B cell (primary cell): ENCODE results near the gene PYM1. TPM values are rescaled to one million over a fixed set of nuclear protein-coding genes. Genes with fewer than 3 reads are reported as not detected.

Experiments
- ATAC-seq: fragments of 200-7000 bp; cut with Tn5 transposase; one replicate; pipeline ENCODE4 v1.10.0; 2021; ENCODE audit warnings: low read depth, mild to moderate bottlenecking, moderate number of reproducible peaks, moderate library complexity
- CTCF ChIA-PET: fragments of 350-600 bp; sonication (Branson Sonifier 250); formaldehyde crosslinking; loops from one replicate; lab custom pipeline; 2021; ENCODE audit warnings: antibody characterized with exemption, inconsistent platforms; lab: Charles Lee
- POLR2A ChIA-PET: fragments of 350-600 bp; sonication (Branson Sonifier 250); formaldehyde crosslinking; loops from one replicate; lab custom pipeline; 2021; ENCODE audit warnings: antibody characterized with exemption; lab: Charles Lee
- DNase-seq: peaks from one replicate; pipeline ENCODE4 v3.0.0; 2013
- H2AFZ ChIP-seq: 2 replicates; pipeline ENCODE4 v1.6.1; 2012; ENCODE audit warnings: mild to moderate bottlenecking, low read depth, low read length; ENCODE audit not compliant: insufficient read depth, poor library complexity, severe bottlenecking
- H3K27ac ChIP-seq, 2 donors: 1 replicate in 1 of 2; 2 replicates in 1 of 2; pipeline ENCODE4 v1.5.1; 2012 to 2013; ENCODE audit warnings: low read length in 2 of 2, mild to moderate bottlenecking in 2 of 2, moderate library complexity in 1 of 2
- H3K27me3 ChIP-seq, 4 experiments: fragments of 200-600 bp in 1 of 4; sonication (generic) in 1 of 4; replicated peaks in 1 of 4; 1 replicate in 2 of 4; 2 replicates in 2 of 4; pipeline versions ENCODE4 v1.6.1 to v1.7.0; 2013 to 2016; ENCODE audit warnings: low read length in 3 of 4, mild to moderate bottlenecking in 2 of 4, mixed read lengths in 1 of 4, moderate library complexity in 1 of 4; ENCODE audit not compliant: insufficient read depth in 4 of 4, control insufficient read depth in 3 of 4; ENCODE audit errors: control extremely low read depth in 1 of 4
- H3K36me3 ChIP-seq, 2 experiments: replicated peaks in 1 of 2; 1 replicate in 1 of 2; 2 replicates in 1 of 2; pipeline versions ENCODE4 v1.6.1 to v1.7.1; 2013; ENCODE audit warnings: low read length in 1 of 2; ENCODE audit not compliant: insufficient read depth in 2 of 2, control insufficient read depth in 1 of 2; ENCODE audit errors: control extremely low read depth in 1 of 2, extremely low read depth in 1 of 2
- H3K4me1 ChIP-seq, 2 donors: fragments of 200-600 bp in 1 of 2; sonication (generic) in 1 of 2; 1 replicate in 1 of 2; 2 replicates in 1 of 2; pipeline versions ENCODE4 v1.5.1 to v1.6.1; 2013 to 2017; ENCODE audit warnings: low read length in 2 of 2; ENCODE audit not compliant: control insufficient read depth in 2 of 2, insufficient read depth in 2 of 2
- H3K4me2 ChIP-seq: replicated peaks from 2 replicates; pipeline ENCODE3; 2012; ENCODE audit warnings: mild to moderate bottlenecking, low read depth, low read length; ENCODE audit not compliant: poor library complexity, severe bottlenecking
- H3K4me3 ChIP-seq, 5 experiments: fragments of 200-600 bp in 1 of 5; sonication (generic) in 1 of 5; 1 replicate in 3 of 5; 2 replicates in 2 of 5; pipeline versions ENCODE4 v1.5.1 to v1.7.0; 2011 to 2016; ENCODE audit warnings: low read length in 4 of 5, mild to moderate bottlenecking in 4 of 5, low read depth in 2 of 5, control low read depth in 1 of 5, moderate library complexity in 1 of 5; ENCODE audit not compliant: insufficient read depth in 1 of 5; ENCODE audit errors: control extremely low read depth in 1 of 5, extremely low read depth in 1 of 5
- H3K79me2 ChIP-seq: fragments of 200-600 bp; sonication (generic); one replicate; pipeline ENCODE4 v1.6.0; 2016; ENCODE audit warnings: low read length; ENCODE audit not compliant: control insufficient read depth, insufficient read depth
- H3K9ac ChIP-seq: fragments of 200-600 bp; sonication (generic); 2 replicates; pipeline ENCODE4 v1.6.1; 2017; ENCODE audit warnings: mild to moderate bottlenecking, low read length, moderate library complexity
- H3K9me3 ChIP-seq, 3 donors: one replicate each; pipeline versions ENCODE4 v1.6.1 to v1.7.1; 2013; ENCODE audit warnings: low read length in 2 of 3; ENCODE audit not compliant: control insufficient read depth in 2 of 3, insufficient read depth in 1 of 3; ENCODE audit errors: control extremely low read depth in 1 of 3
- H4K20me1 ChIP-seq: 2 replicates; pipeline ENCODE4 v1.6.0; 2012; ENCODE audit warnings: mild to moderate bottlenecking, low read length; ENCODE audit not compliant: insufficient read depth, control insufficient read depth, poor library complexity, severe bottlenecking
- H3K27ac Mint-ChIP-seq: one replicate; pipeline ENCODE4 v1.8.0; 2021; ENCODE audit warnings: mixed read lengths
- H3K27me3 Mint-ChIP-seq: one replicate; pipeline ENCODE4 v1.8.0; 2021; ENCODE audit warnings: mixed read lengths
- H3K4me1 Mint-ChIP-seq: one replicate; pipeline ENCODE4 v1.8.0; 2021; ENCODE audit warnings: mixed read lengths
- H3K4me3 Mint-ChIP-seq: one replicate; pipeline ENCODE4 v1.8.0; 2021; ENCODE audit warnings: mixed read lengths
- H3K9me3 Mint-ChIP-seq: one replicate; pipeline ENCODE4 v1.8.0; 2022; ENCODE audit warnings: mixed read lengths; ENCODE audit not compliant: insufficient read depth
- CTCF ChIP-seq: fragments of 200-600 bp; IDR thresholded peaks from one replicate; pipeline ENCODE4 v1.8.0; 2022; ENCODE audit warnings: antibody characterized with exemption, mild to moderate bottlenecking
- EZH2 ChIP-seq: IDR thresholded peaks from 2 replicates; pipeline ENCODE4 v1.6.1; 2012; ENCODE audit warnings: borderline replicate concordance, low read depth, mild to moderate bottlenecking, moderate library complexity, low read length; ENCODE audit not compliant: insufficient read depth, poor library complexity, severe bottlenecking
- WGBS: methylation state at CpG from one replicate; pipeline ENCODE4 v1.1.5; 2013; ENCODE audit warnings: missing lambda C conversion rate; ENCODE audit not compliant: insufficient coverage; 5-methylcytosine and 5-hydroxymethylcytosine counted together
- intact Hi-C: fragments of 100-400 bp; cut with micrococcal nuclease; formaldehyde crosslinking; loops from one replicate; pipeline ENCODE4 v1.10.0; 2022
- polyA plus RNA-seq: library from polyadenylated mRNA; depleted of rRNA; stranded (reverse); fragments of >200 nt; gene quantifications from 2 replicates; pipeline ENCODE4 v1.2.3, GENCODE V29; 2012
- total RNA-seq, 2 donors: library from RNA; stranded (reverse); fragments of 120-200 nt in 1 of 2; gene quantifications; 1 replicate in 1 of 2; 2 replicates in 1 of 2; pipeline versions ENCODE4 v1.2.3 to v1.2.4, GENCODE V29; 2013 to 2022

Gene PYM1
- total and polyA plus RNA-seq, 2 donors (not counting 1 experiment from before 2014, with no cell fraction given): 22.5 to 39.2 TPM

- H3K79me2 ChIP-seq: peaks cover 50% of the 10 kb centered on the region
- Mint-ChIP-seq H3K4me1 (peaks cover 57% of the 10 kb centered on the region), H3K9me3 (no peaks in the 10 kb centered on the region), H3K4me3 (peak overlapping the region; percentile 65), H3K27me3 (no peaks in the 10 kb centered on the region), H3K27ac (peak overlapping the region; percentile 76)
- TF ChIP-seq CTCF (no peak), EZH2 (no peak)
- ATAC-seq (no peak), DNase-seq (no peak)
- H3K4me2 ChIP-seq: peak overlapping the region; percentile 88
- no CpG with 5 or more reads among the region's 1 CpG for WGBS
- H4K20me1 ChIP-seq: peaks cover 21% of the 10 kb centered on the region
- H3K4me1 ChIP-seq: peaks cover 39 to 45% of the 10 kb centered on the region in 2 donors
- H3K27me3 ChIP-seq: no peaks in the 10 kb centered on the region
- no peak overlapping the region for H3K9ac ChIP-seq
- POLR2A ChIA-PET: interaction anchor here (0.5 to 1.2 kb wide), 3 partner anchors 13 to 196 kb away, joined by 3 read pairs; no protein-coding TSS in a partner anchor
- CTCF ChIA-PET: interaction anchor here (0.5 to 10.3 kb wide), 12 partner anchors 7 to 439 kb away, joined by 3 to 155 read pairs (median 4); no protein-coding TSS in a partner anchor
- H3K4me3 ChIP-seq: no peak overlapping the region
- intact Hi-C loops: no loop called here
- H3K27ac ChIP-seq: peak overlapping the region in 1 of 2 donors; percentile 92
- peaks cover 0 to 52% of the 10 kb centered on the region in 2 experiments for H3K36me3 ChIP-seq
- H3K9me3 ChIP-seq: no peaks in the 10 kb centered on the region
- no peak overlapping the region for H2AFZ ChIP-seq
Measured at GRCh38 chr12:55933799-55934742, 6.4 kb upstream of the PYM1 start.
